Panc1 (cell line): Measurements from ENCODE around the gene EDRF1. TPM values are rescaled to one million over a fixed set of nuclear protein-coding genes. Genes with fewer than 3 reads are reported as not detected.

Source experiments
- ATAC-seq: fragments of 200-7000 bp; cut with Tn5 transposase; 2 replicates; pipeline ENCODE4 v1.9.1; 2020; ENCODE audit warnings: mild to moderate bottlenecking, moderate library complexity
- BruUV-seq: library from RNA; stranded (reverse); fragments of 400-500 nt; replicated peaks from 2 replicates; lab custom pipeline; 2021; lab: Mats Ljungman, UMichigan
- CTCF ChIA-PET: fragments of 300-600 bp; sonication (Branson Sonifier 250); formaldehyde crosslinking; loops from one replicate; lab custom pipeline; 2022; ENCODE audit warnings: antibody characterized with exemption; lab: Charles Lee
- POLR2A ChIA-PET: fragments of 300-600 bp; sonication (Branson Sonifier 250); formaldehyde crosslinking; loops from one replicate; lab custom pipeline; 2022; ENCODE audit warnings: antibody characterized with exemption; lab: Charles Lee
- DNase-seq: peaks from one replicate; pipeline ENCODE4 v3.0.0-alpha.2; 2010; ENCODE audit warnings: low read depth, low spot score
- H3K27ac ChIP-seq: 2 replicates; pipeline ENCODE4 v1.5.1; 2011; ENCODE audit warnings: mild to moderate bottlenecking, low read length, inconsistent platforms
- H3K27me3 ChIP-seq: fragments of 200-500 bp; sonication (Bioruptor generic); 2 replicates; pipeline ENCODE4 v1.6.0; 2014; ENCODE audit warnings: low read length, inconsistent platforms; ENCODE audit not compliant: control insufficient read depth, insufficient read depth
- H3K36me3 ChIP-seq: fragments of 200-500 bp; sonication (Bioruptor generic); 2 replicates; pipeline ENCODE4 v1.5.1; 2014; ENCODE audit warnings: inconsistent platforms, mild to moderate bottlenecking, low read length, moderate library complexity; ENCODE audit not compliant: control insufficient read depth, insufficient read depth
- H3K4me1 ChIP-seq: 2 replicates; pipeline ENCODE4 v1.5.1; 2011; ENCODE audit warnings: inconsistent platforms, mild to moderate bottlenecking, low read length, moderate library complexity; ENCODE audit not compliant: control insufficient read depth, insufficient read depth
- H3K4me3 ChIP-seq, 2 experiments: 2 replicates each; pipeline ENCODE4 v1.5.1; 2011 to 2012; ENCODE audit warnings: low read depth in 2 of 2, low read length in 2 of 2, mild to moderate bottlenecking in 2 of 2, inconsistent platforms in 1 of 2, moderate library complexity in 1 of 2
- H3K9me3 ChIP-seq: fragments of 200-500 bp; sonication (Bioruptor generic); 2 replicates; pipeline ENCODE4 v1.5.1; 2014; ENCODE audit warnings: low read depth, mild to moderate bottlenecking, inconsistent platforms, low read length, moderate library complexity; ENCODE audit not compliant: control insufficient read depth, insufficient read depth
- CTCF ChIP-seq: fragments of 450-650 bp; IDR thresholded peaks from 2 replicates; pipeline ENCODE4 v1.5.1; 2017; ENCODE audit warnings: mild to moderate bottlenecking
- POLR2AphosphoS5 ChIP-seq: IDR thresholded peaks from 2 replicates; pipeline ENCODE4 v1.6.1; 2012; ENCODE audit warnings: mild to moderate bottlenecking, low read depth, low read length, moderate library complexity
- REST ChIP-seq, 2 experiments: IDR thresholded peaks; 2 replicates each; pipeline ENCODE4 v1.6.1; 2011 to 2012; ENCODE audit warnings: low read depth in 2 of 2, control low read depth in 1 of 2, low read length in 1 of 2, mild to moderate bottlenecking in 1 of 2, moderate library complexity in 1 of 2; ENCODE audit not compliant: insufficient read depth in 1 of 2
- SIN3A ChIP-seq: IDR thresholded peaks from 2 replicates; pipeline ENCODE4 v1.6.1; 2012; ENCODE audit warnings: low read depth, mild to moderate bottlenecking, low read length, moderate library complexity, borderline replicate concordance; ENCODE audit not compliant: insufficient read depth
- TCF7L2 ChIP-seq: IDR thresholded peaks from 2 replicates; pipeline ENCODE4 v1.6.1; 2011; ENCODE audit warnings: mild to moderate bottlenecking, low read depth, low read length, inconsistent platforms
- in situ Hi-C: cut with HindIII; loops from 2 replicates; pipeline ENCODE4 v1.10.0; 2016; ENCODE audit warnings: low sequenced_read_pairs, low pct_unique_long_range_greater_than_20kb
- intact Hi-C: fragments of 100-400 bp; cut with micrococcal nuclease; formaldehyde crosslinking; loops from one replicate; pipeline ENCODE4 v1.10.0; 2022; ENCODE audit not compliant: unreplicated experiment
- total RNA-seq: library from RNA; stranded (reverse); gene quantifications from one replicate; pipeline ENCODE4 v1.2.1, GENCODE V29; 2021; ENCODE audit not compliant: unreplicated experiment

Gene EDRF1
- total RNA-seq, 1 experiment from 2014 or later, result 36.3 TPM

- DNase-seq (no peak), ATAC-seq (no peak)
- POLR2A ChIA-PET, result no interaction called here
- BruUV-seq, result no TSS peak
- H3K4me1 ChIP-seq, result no peaks in the 10 kb centered on the region
- in situ Hi-C loops, result no loop called here
- CTCF ChIA-PET, result no interaction called here
- intact Hi-C loops, result no loop called here
- no peaks in the 10 kb centered on the region for H3K36me3 ChIP-seq
- H3K27ac ChIP-seq, result no peak overlapping the region
- no peaks in the 10 kb centered on the region for H3K27me3 ChIP-seq
- H3K4me3 ChIP-seq, result no peak overlapping the region
- H3K9me3 ChIP-seq, result no peaks in the 10 kb centered on the region
- TF ChIP-seq TCF7L2, result no peak
- TF ChIP-seq REST (IDR thresholded peaks at IDR 0.05; ENCODE audit: insufficient read depth in 1 of 2, low read depth in 2 of 2, low read length in 1 of 2), result no peak
Observed at GRCh38 chr10:125782054-125782453, 62.5 kb downstream of the EDRF1 start.

- DNase-seq (no peak), ATAC-seq (no peak)
- no peaks in the 10 kb centered on the region for H3K27me3 ChIP-seq
- H3K4me3 ChIP-seq, result no peak overlapping the region
- in situ Hi-C loops (no loop called here), intact Hi-C loops (no loop called here)
- H3K9me3 ChIP-seq, result no peaks in the 10 kb centered on the region
- H3K4me1 ChIP-seq, result no peaks in the 10 kb centered on the region
- no peaks in the 10 kb centered on the region for H3K36me3 ChIP-seq
- BruUV-seq, result no TSS peak
- ChIA-PET POLR2A (no interaction called here), CTCF (no interaction called here)
- TF ChIP-seq CTCF, result no peak
- H3K27ac ChIP-seq, result no peak overlapping the region
Observed at GRCh38 chr10:125782616-125783015, 63.1 kb downstream of the EDRF1 start.

- no peaks in the 10 kb centered on the region for H3K36me3 ChIP-seq
- in situ Hi-C loops, result no loop called here
- DNase-seq, result no peak
- no TSS peak for BruUV-seq
- ATAC-seq, result no peak
- ChIA-PET CTCF (no interaction called here), POLR2A (no interaction called here)
- TF ChIP-seq TCF7L2 (no peak), SIN3A (no peak), POLR2AphosphoS5 (no peak)
- no peak overlapping the region for H3K27ac ChIP-seq
- no peaks in the 10 kb centered on the region for H3K27me3 ChIP-seq
- H3K4me1 ChIP-seq, result no peaks in the 10 kb centered on the region
- no peaks in the 10 kb centered on the region for H3K9me3 ChIP-seq
- intact Hi-C loops, result no loop called here
- H3K4me3 ChIP-seq, result no peak overlapping the region
Observed at GRCh38 chr10:125783408-125783807, 63.9 kb downstream of the EDRF1 start.
